Tibial artery (tissue), 4 donors: ENCODE measurements around the gene ADM2.
A peak's percentile ranks its signal among the peaks of the same experiment; 100 is the strongest.

Experiments used
- DNase-seq, 2 donors: peaks; one replicate each; pipeline ENCODE4 v3.0.0-alpha.2; 2019
- H3K27ac ChIP-seq, 2 donors: fragments of 200-600 bp; sonication (generic) in 1 of 2; 1 replicate in 1 of 2; 2 replicates in 1 of 2; pipeline ENCODE4 v1.5.1; 2018 to 2019; ENCODE audit warnings: mild to moderate bottlenecking in 1 of 2
- H3K27me3 ChIP-seq, 2 donors: fragments of 200-600 bp; sonication (generic) in 1 of 2; one replicate each; pipeline versions ENCODE4 v1.5.1 to v1.6.0; 2016 to 2019
- H3K36me3 ChIP-seq, 3 donors: fragments of 200-600 bp; sonication (generic) in 2 of 3; one replicate each; pipeline ENCODE4 v1.5.1; 2016 to 2019; ENCODE audit warnings: mild to moderate bottlenecking in 2 of 3
- H3K4me1 ChIP-seq, 4 donors: fragments of 200-600 bp; sonication (generic) in 2 of 4; 1 replicate in 3 of 4; 2 replicates in 1 of 4; pipeline ENCODE4 v1.5.1; 2016 to 2019
- H3K4me3 ChIP-seq, 2 donors: fragments of 200-600 bp; sonication (generic) in 1 of 2; 1 replicate in 1 of 2; 2 replicates in 1 of 2; pipeline ENCODE4 v1.5.1; 2018 to 2019; ENCODE audit warnings: mild to moderate bottlenecking in 2 of 2
- H3K9me3 ChIP-seq, 3 donors: fragments of 200-600 bp; sonication (generic) in 1 of 3; one replicate each; pipeline ENCODE4 v1.5.1; 2016 to 2019
- CTCF ChIP-seq, 2 experiments: fragments of 200-600 bp in 1 of 2; fragments of 450-650 bp in 1 of 2; IDR thresholded peaks; one replicate each; pipeline ENCODE4 v1.5.1; 2017 to 2019; ENCODE audit warnings: antibody characterized with exemption in 2 of 2, mild to moderate bottlenecking in 1 of 2, moderate library complexity in 1 of 2
- intact Hi-C: fragments of 100-400 bp; cut with DNase I; formaldehyde crosslinking; loops from one replicate; pipeline ENCODE4 v1.15.0; 2023; ENCODE audit warnings: low total_unique reads

ADM2 gene

DNA sequence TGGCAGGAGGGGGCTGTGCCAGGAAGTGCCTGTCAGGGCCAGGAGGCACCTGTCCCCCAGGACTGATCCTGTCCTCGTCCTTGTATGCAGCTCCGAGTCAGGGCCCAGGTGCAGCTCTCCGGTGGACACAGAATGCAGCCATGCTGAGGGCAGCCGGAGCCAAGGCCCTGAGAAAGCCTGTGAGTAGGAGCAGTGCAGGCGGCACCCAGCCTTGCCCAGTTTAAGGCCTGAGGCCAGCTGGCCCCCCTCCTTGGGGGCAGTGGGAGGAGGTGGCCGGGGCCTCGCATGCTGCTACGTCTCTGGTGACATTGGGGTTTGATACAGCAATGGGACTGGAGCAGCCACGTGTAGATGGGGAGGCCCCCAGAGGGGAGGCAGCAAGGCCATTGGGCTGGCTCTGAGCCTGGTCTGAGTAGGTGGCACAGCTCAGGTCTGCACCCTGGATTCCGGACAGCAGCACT is 41.4 kb upstream of the ADM2 start:
- H3K36me3 ChIP-seq = peaks cover 38 to 92% (median 76%) of the 10 kb centered on the region in 3 donors
- H3K27me3 ChIP-seq = no peaks in the 10 kb centered on the region
- no peak for DNase-seq
- no peak overlapping the region for H3K27ac ChIP-seq
- H3K4me3 ChIP-seq = no peak overlapping the region
- no peak for TF ChIP-seq CTCF (IDR thresholded peaks at IDR 0.05)
- H3K9me3 ChIP-seq = no peaks in the 10 kb centered on the region
- H3K4me1 ChIP-seq = peaks cover 0 to 14% (median 5%) of the 10 kb centered on the region in 4 donors
- intact Hi-C loops = loop anchor here (10.0 kb wide), 1 partner anchor 185 kb away; the partner anchor contains the start of gene HDAC10

- no peak for DNase-seq
- TF ChIP-seq CTCF (IDR thresholded peaks at IDR 0.05) = no peak
- Histone ChIP-seq H3K4me1 (peaks cover 0 to 17% (median 5%) of the 10 kb centered on the region in 4 donors), H3K27me3 (no peaks in the 10 kb centered on the region), H3K36me3 (peaks cover 38 to 92% (median 72%) of the 10 kb centered on the region in 3 donors), H3K4me3 (no peak overlapping the region), H3K27ac (no peak overlapping the region), H3K9me3 (no peaks in the 10 kb centered on the region)
- intact Hi-C loops = loop anchor here (10.0 kb wide), 1 partner anchor 186 kb away; the partner anchor contains the start of gene HDAC10
Measured at GRCh38 chr22:50440544-50441249, 40.6 kb upstream of the ADM2 start.

DNA sequence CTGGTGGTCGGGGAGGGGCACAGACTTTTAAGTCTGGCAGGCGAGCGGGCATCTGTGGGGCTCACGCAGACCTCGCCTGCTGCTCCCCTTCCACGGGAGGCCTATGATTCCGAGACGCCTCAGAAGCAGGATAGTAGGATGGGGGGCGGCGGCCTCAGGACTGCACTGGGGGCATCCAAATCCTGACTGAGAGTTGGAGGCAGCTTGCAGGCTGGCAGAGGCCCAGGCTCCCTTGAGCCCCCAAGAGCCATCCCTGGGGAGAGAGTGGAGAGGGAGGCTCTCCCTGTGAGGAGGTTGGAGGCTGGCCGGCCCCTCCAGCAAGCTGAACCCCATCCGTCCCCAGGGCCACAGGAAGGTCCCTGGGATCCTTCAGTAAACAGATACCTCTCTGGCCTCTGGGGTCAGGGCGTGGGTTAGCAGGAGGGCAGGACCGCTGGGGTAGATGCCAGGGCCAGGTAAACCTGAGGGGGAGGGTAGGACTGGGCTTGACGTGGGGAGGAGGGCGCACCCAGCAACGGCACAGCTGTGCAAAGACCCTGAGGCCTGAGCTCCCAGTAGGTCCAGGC is 39.8 kb upstream of the ADM2 start:
- Histone ChIP-seq H3K36me3 (peaks cover 36 to 92% (median 72%) of the 10 kb centered on the region in 3 donors), H3K27ac (no peak overlapping the region), H3K27me3 (no peaks in the 10 kb centered on the region), H3K9me3 (no peaks in the 10 kb centered on the region), H3K4me3 (no peak overlapping the region), H3K4me1 (peaks cover 0 to 17% (median 5%) of the 10 kb centered on the region in 4 donors)
- TF ChIP-seq CTCF (IDR thresholded peaks at IDR 0.05) = no peak
- intact Hi-C loops = loop anchor here (10.0 kb wide), 1 partner anchor 187 kb away; the partner anchor contains the start of gene HDAC10
- DNase-seq = no peak

GRCh38 chr22:50443197-50443596 is 38.1 kb upstream of the ADM2 start:
- no peak for DNase-seq
- intact Hi-C loops = loop anchor here (10.0 kb wide), 1 partner anchor 188 kb away; the partner anchor contains the start of gene HDAC10
- no peak overlapping the region for H3K4me3 ChIP-seq
- H3K27ac ChIP-seq = no peak overlapping the region
- no peak for TF ChIP-seq CTCF (IDR thresholded peaks at IDR 0.05)
- no peaks in the 10 kb centered on the region for H3K27me3 ChIP-seq
- H3K36me3 ChIP-seq = peaks cover 37 to 92% (median 72%) of the 10 kb centered on the region in 3 donors
- no peaks in the 10 kb centered on the region for H3K9me3 ChIP-seq
- H3K4me1 ChIP-seq = peaks cover 0 to 17% (median 5%) of the 10 kb centered on the region in 4 donors

DNA sequence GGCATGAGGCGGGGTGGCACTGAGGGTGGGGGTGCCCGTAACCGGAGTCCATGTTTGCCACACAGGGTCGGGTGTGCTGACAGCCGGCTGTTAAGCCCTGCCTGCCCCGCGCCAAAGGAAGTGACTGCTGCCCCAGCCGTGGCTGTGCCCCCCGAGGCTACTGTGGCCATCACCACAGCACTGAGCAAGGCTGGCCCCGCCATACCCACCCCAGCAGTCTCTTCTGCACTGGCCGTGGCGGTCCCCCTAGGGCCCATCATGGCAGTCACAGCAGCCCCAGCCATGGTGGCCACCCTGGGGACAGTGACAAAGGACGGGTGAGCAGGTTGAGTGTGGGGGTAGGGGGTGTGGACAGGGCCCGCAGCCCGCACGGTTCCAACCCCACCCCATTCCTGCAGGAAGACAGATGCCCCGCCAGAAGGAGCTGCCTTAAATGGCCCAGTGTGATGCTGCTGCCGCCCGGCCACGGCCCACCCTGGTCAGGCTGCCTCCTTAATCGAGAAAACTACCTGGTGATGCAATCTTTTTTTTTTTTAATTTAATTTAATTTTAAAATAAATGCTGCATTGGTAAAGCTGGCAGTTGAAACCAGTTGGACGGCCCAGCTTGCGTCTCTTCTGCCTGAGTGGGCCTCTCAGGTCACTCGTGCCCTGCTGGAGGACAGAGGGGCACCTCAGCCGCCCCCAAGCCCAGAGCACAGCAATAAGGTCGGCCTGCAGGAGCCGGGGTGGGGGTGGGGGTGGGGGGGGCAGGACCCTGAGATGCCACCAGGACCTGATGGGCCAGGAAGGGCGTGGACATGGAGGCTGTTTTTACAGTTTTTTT is 37.3 kb upstream of the ADM2 start:
- Histone ChIP-seq H3K9me3 (no peaks in the 10 kb centered on the region), H3K4me1 (peaks cover 0 to 17% (median 5%) of the 10 kb centered on the region in 4 donors), H3K36me3 (peaks cover 36 to 92% (median 72%) of the 10 kb centered on the region in 3 donors), H3K4me3 (no peak overlapping the region), H3K27ac (peak overlapping the region in 1 of 2 donors; percentile 34), H3K27me3 (no peaks in the 10 kb centered on the region)
- intact Hi-C loops = loop anchor here (10.0 kb wide), 1 partner anchor 189 kb away; the partner anchor contains the start of gene HDAC10
- no peak for DNase-seq
- TF ChIP-seq CTCF (IDR thresholded peaks at IDR 0.05) = no peak
